Measurements from ENCODE around the gene MAP7.

Gene MAP7

DNA sequence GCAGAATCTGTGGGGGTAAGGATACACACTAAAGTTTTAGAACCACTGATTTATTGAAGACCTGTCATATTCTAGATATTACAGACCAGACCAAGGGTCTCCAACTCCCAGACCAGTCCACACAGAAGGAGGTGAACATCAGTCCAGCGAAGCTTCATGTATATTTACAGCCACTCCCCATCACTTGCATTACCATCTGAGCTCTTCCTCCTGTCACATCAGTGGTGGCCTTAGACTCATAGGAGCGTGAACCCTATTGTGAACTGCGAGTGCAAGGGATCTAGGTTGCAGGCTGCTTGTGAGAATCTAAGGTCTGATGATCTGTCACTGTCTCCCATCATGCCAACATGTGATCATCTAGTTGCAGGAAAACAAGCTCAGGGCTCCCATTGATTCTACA is 255.6 kb downstream of the MAP7 start:
- no peak for DNase-seq (ENCODE audit: low spot score)

Data from AG08395 (cell line).